Ishikawa (cell line): ENCODE data around the gene ZNF618.

ENCODE experiments used
- CEBPB ChIP-seq: IDR thresholded peaks from 2 replicates; pipeline ENCODE4 v1.6.1; 2012
- CREB1 ChIP-seq: IDR thresholded peaks from 2 replicates; pipeline ENCODE4 v1.6.1; 2012; ENCODE audit warnings: low read depth
- EGR1 ChIP-seq: IDR thresholded peaks from 2 replicates; pipeline ENCODE4 v1.6.1; 2012
- EP300 ChIP-seq: IDR thresholded peaks from 2 replicates; pipeline ENCODE4 v1.6.1; 2012; ENCODE audit warnings: borderline replicate concordance
- FOXM1 ChIP-seq: IDR thresholded peaks from 2 replicates; pipeline ENCODE4 v1.6.1; 2012; ENCODE audit warnings: low read depth, borderline replicate concordance
- NFIC ChIP-seq: IDR thresholded peaks from 2 replicates; pipeline ENCODE4 v1.6.1; 2012
- RAD21 ChIP-seq: IDR thresholded peaks from 2 replicates; pipeline ENCODE4 v1.6.1; 2012; ENCODE audit warnings: low read depth
- TAF1 ChIP-seq: IDR thresholded peaks from 2 replicates; pipeline ENCODE4 v1.6.1; 2012; ENCODE audit warnings: low read depth, mild to moderate bottlenecking
- TCF12 ChIP-seq: IDR thresholded peaks from 2 replicates; pipeline ENCODE4 v1.6.1; 2012; ENCODE audit warnings: low read depth
- TEAD4 ChIP-seq: IDR thresholded peaks from 2 replicates; pipeline ENCODE4 v1.6.1; 2012
- YY1 ChIP-seq: IDR thresholded peaks from 2 replicates; pipeline ENCODE4 v1.6.1; 2012; ENCODE audit warnings: low read depth
- ZBTB7A ChIP-seq: IDR thresholded peaks from 2 replicates; pipeline ENCODE4 v1.6.1; 2012; ENCODE audit warnings: low read depth
- TF ChIP-seq, protein P1 (sequence below): IDR thresholded peaks from 2 replicates; pipeline ENCODE4 v1.6.1; 2012; ENCODE audit warnings: low read depth, mild to moderate bottlenecking
- TF ChIP-seq, protein P2 (sequence below): IDR thresholded peaks from 2 replicates; pipeline ENCODE4 v1.6.1; 2012
- TF ChIP-seq, protein P3 (sequence below): IDR thresholded peaks from 2 replicates; pipeline ENCODE4 v1.6.1; 2012

ZNF618 gene

DNA sequence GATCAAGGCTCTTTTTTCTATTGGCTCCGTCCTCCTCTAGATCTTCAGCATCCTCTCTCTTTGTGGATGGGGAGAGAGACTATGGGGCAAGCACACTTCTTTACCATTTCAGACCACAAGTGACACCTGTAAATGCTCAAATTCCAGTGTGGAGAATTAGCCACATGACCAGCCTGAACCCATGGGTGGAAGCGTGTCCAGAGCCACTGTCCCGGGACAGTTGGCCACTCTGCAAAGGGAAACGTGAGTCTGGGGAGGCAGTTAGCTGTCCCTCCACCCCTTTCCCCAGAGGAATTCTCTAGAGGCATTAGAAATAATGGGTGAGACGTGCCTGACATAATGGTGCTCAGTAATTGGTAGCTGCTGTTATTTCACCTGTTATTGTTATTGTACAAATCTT, 161.1 kb downstream of the ZNF618 start:
- TF ChIP-seq FOXM1, result no peak
- TF ChIP-seq CEBPB, result no peak
- TF ChIP-seq EP300, result no peak
- TF ChIP-seq, protein P1, sequence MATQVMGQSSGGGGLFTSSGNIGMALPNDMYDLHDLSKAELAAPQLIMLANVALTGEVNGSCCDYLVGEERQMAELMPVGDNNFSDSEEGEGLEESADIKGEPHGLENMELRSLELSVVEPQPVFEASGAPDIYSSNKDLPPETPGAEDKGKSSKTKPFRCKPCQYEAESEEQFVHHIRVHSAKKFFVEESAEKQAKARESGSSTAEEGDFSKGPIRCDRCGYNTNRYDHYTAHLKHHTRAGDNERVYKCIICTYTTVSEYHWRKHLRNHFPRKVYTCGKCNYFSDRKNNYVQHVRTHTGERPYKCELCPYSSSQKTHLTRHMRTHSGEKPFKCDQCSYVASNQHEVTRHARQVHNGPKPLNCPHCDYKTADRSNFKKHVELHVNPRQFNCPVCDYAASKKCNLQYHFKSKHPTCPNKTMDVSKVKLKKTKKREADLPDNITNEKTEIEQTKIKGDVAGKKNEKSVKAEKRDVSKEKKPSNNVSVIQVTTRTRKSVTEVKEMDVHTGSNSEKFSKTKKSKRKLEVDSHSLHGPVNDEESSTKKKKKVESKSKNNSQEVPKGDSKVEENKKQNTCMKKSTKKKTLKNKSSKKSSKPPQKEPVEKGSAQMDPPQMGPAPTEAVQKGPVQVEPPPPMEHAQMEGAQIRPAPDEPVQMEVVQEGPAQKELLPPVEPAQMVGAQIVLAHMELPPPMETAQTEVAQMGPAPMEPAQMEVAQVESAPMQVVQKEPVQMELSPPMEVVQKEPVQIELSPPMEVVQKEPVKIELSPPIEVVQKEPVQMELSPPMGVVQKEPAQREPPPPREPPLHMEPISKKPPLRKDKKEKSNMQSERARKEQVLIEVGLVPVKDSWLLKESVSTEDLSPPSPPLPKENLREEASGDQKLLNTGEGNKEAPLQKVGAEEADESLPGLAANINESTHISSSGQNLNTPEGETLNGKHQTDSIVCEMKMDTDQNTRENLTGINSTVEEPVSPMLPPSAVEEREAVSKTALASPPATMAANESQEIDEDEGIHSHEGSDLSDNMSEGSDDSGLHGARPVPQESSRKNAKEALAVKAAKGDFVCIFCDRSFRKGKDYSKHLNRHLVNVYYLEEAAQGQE, result no peak
- no peak for TF ChIP-seq TEAD4
- no peak for TF ChIP-seq CREB1

- no peak for TF ChIP-seq TAF1
- no peak for TF ChIP-seq RAD21
- peak; percentile 34; the same call in 1 of the 2 replicates for TF ChIP-seq TEAD4
- peak; percentile 58 for TF ChIP-seq YY1
Observed at GRCh38 chr9:114037961-114038723, 162.0 kb downstream of the ZNF618 start.

GRCh38 chr9:114038724-114039313, 162.7 kb downstream of the ZNF618 start:
- TF ChIP-seq RAD21 (no peak), ZBTB7A (no peak), CEBPB (no peak), FOXM1 (no peak), EGR1 (no peak), NFIC (no peak), EP300 (no peak), TEAD4 (no peak), TCF12 (no peak), YY1 (no peak)
- TF ChIP-seq, protein P2, sequence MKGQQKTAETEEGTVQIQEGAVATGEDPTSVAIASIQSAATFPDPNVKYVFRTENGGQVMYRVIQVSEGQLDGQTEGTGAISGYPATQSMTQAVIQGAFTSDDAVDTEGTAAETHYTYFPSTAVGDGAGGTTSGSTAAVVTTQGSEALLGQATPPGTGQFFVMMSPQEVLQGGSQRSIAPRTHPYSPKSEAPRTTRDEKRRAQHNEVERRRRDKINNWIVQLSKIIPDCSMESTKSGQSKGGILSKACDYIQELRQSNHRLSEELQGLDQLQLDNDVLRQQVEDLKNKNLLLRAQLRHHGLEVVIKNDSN, result no peak
- TF ChIP-seq, protein P3, sequence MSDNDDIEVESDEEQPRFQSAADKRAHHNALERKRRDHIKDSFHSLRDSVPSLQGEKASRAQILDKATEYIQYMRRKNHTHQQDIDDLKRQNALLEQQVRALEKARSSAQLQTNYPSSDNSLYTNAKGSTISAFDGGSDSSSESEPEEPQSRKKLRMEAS, result no peak

DNA sequence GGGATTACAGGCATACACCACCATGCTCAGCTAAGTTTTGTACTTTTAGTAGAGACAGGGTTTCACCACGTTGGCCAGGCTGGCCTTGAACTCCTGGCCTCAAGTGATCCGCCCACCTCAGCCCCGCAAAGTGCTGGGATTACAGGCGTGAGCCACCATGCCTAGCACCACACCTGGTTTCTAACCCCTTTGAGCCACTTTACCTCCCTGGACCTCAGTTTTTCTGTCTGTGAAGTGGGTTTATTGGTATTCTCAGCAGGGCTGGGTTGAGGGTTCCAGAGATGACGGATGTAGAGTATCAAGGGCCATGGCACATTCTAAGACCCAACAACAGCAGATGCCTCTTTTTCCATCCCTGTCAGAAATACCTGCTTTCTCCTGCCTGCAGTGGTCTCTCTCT, 163.4 kb downstream of the ZNF618 start:
- TF ChIP-seq RAD21, result no peak
- TF ChIP-seq CEBPB, result no peak
- TF ChIP-seq, protein P3, result no peak
- no peak for TF ChIP-seq TCF12
- no peak for TF ChIP-seq EP300
- TF ChIP-seq YY1, result no peak
- TF ChIP-seq CREB1, result no peak
- no peak for TF ChIP-seq NFIC
- no peak for TF ChIP-seq EGR1
- TF ChIP-seq, protein P2, result no peak

- no peak for TF ChIP-seq NFIC
- no peak for TF ChIP-seq CEBPB
- TF ChIP-seq RAD21, result no peak
- TF ChIP-seq EGR1, result no peak
- TF ChIP-seq FOXM1, result no peak
Observed at GRCh38 chr9:114046237-114046755, 170.2 kb downstream of the ZNF618 start.

- no peak for TF ChIP-seq TEAD4
- TF ChIP-seq TCF12, result no peak
- TF ChIP-seq, protein P1, result no peak
- no peak for TF ChIP-seq EP300
Observed at GRCh38 chr9:114046875-114047274, 170.8 kb downstream of the ZNF618 start.
